Thyroid gland (tissue), 4 donors: ENCODE data around the gene USP37. TPM values are rescaled to one million over a fixed set of nuclear protein-coding genes. Genes with fewer than 3 reads are reported as not detected.

Source experiments
- DNase-seq, 2 donors: peaks; one replicate each; pipeline ENCODE4 v3.0.0-alpha.2; 2019
- H3K27ac ChIP-seq, 3 donors: fragments of 200-600 bp; sonication (generic); 1 replicate in 2 of 3; 2 replicates in 1 of 3; pipeline ENCODE4 v1.5.1; 2016 to 2019; ENCODE audit warnings: mild to moderate bottlenecking in 1 of 3, moderate library complexity in 1 of 3
- H3K27me3 ChIP-seq: fragments of 200-600 bp; sonication (generic); one replicate; pipeline ENCODE4 v1.5.1; 2019
- H3K36me3 ChIP-seq, 2 donors: fragments of 200-600 bp; sonication (generic); one replicate each; pipeline ENCODE4 v1.5.1; 2016 to 2019
- H3K4me1 ChIP-seq, 2 donors: fragments of 200-600 bp; sonication (generic); one replicate each; pipeline ENCODE4 v1.5.1; 2017 to 2019
- H3K4me3 ChIP-seq, 3 donors: fragments of 200-600 bp; sonication (generic); replicated peaks in 1 of 3; 1 replicate in 2 of 3; 2 replicates in 1 of 3; pipeline ENCODE4 v1.5.1; 2016; ENCODE audit warnings: mild to moderate bottlenecking in 1 of 3
- H3K9me3 ChIP-seq: fragments of 200-600 bp; sonication (generic); one replicate; pipeline ENCODE4 v1.5.1; 2017
- POLR2A ChIP-seq, 2 donors: fragments of 450-650 bp; IDR thresholded peaks; one replicate each; pipeline ENCODE4 v1.6.1; 2017; ENCODE audit warnings: antibody characterized with exemption in 2 of 2, mild to moderate bottlenecking in 2 of 2, moderate library complexity in 1 of 2
- whole genome bisulfite sequencing, 2 donors: methylation state at CpG; one replicate each; pipeline ENCODE4 v1.1.5; 2017; 5-methylcytosine and 5-hydroxymethylcytosine counted together
- intact Hi-C: fragments of 100-400 bp; cut with DNase I; formaldehyde crosslinking; loops from one replicate; pipeline ENCODE4 v1.15.1; 2023
- total RNA-seq, 4 donors: library from RNA; depleted of rRNA; stranded (reverse); fragments of >200 nt; gene quantifications; one replicate each; pipeline ENCODE4 v1.2.3, GENCODE V29; 2016
- TF ChIP-seq, protein P1 (sequence below), 6 experiments: fragments of 200-600 bp in 3 of 6; fragments of 450-650 bp in 3 of 6; sonication (generic) in 3 of 6; IDR thresholded peaks; one replicate each; pipeline ENCODE4 v1.5.1; 2016 to 2019; ENCODE audit warnings: antibody characterized with exemption in 6 of 6, mild to moderate bottlenecking in 2 of 6, inconsistent platforms in 1 of 6, moderate library complexity in 1 of 6

USP37 gene
- total RNA-seq, 4 donors from 2014 or later = 10.6 to 22.4 (median 15.8) TPM

DNA sequence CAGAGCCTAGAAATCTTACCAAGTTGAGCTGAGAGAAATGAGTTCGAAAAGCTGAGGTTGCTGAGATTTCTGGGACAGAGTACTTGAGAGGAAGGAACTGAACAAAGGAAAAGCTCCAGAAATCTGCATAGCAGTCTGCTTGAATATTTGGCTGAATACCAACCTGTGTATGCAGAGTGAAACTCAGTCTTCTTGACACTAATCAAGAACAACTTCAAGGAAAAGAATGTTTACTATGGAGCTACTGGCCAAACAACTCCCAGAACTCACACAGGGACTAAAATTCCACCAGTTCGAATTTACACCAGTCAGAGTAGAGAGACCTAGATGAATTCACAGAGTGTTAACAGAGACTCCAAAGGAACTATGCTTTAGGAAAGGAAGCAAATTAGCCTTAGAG, 66.5 kb downstream of the USP37 start:
- 17 to 19% methylated on average over 2 of the region's 2 CpGs for WGBS, 2 donors
- H3K27ac ChIP-seq = peak overlapping the region; percentile 60 to 70 (median 66)
- H3K4me1 ChIP-seq = peaks cover 21 to 23% of the 10 kb centered on the region in 2 donors
- no peaks in the 10 kb centered on the region for H3K9me3 ChIP-seq
- intact Hi-C loops = no loop called here
- TF ChIP-seq POLR2A (IDR thresholded peaks at IDR 0.05) = no peak
- TF ChIP-seq, protein P1, sequence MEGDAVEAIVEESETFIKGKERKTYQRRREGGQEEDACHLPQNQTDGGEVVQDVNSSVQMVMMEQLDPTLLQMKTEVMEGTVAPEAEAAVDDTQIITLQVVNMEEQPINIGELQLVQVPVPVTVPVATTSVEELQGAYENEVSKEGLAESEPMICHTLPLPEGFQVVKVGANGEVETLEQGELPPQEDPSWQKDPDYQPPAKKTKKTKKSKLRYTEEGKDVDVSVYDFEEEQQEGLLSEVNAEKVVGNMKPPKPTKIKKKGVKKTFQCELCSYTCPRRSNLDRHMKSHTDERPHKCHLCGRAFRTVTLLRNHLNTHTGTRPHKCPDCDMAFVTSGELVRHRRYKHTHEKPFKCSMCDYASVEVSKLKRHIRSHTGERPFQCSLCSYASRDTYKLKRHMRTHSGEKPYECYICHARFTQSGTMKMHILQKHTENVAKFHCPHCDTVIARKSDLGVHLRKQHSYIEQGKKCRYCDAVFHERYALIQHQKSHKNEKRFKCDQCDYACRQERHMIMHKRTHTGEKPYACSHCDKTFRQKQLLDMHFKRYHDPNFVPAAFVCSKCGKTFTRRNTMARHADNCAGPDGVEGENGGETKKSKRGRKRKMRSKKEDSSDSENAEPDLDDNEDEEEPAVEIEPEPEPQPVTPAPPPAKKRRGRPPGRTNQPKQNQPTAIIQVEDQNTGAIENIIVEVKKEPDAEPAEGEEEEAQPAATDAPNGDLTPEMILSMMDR (IDR thresholded peaks at IDR 0.05) = no peak
- no peak overlapping the region for H3K4me3 ChIP-seq
- H3K27me3 ChIP-seq = no peaks in the 10 kb centered on the region
- DNase-seq = no peak
- no peaks in the 10 kb centered on the region for H3K36me3 ChIP-seq

DNA sequence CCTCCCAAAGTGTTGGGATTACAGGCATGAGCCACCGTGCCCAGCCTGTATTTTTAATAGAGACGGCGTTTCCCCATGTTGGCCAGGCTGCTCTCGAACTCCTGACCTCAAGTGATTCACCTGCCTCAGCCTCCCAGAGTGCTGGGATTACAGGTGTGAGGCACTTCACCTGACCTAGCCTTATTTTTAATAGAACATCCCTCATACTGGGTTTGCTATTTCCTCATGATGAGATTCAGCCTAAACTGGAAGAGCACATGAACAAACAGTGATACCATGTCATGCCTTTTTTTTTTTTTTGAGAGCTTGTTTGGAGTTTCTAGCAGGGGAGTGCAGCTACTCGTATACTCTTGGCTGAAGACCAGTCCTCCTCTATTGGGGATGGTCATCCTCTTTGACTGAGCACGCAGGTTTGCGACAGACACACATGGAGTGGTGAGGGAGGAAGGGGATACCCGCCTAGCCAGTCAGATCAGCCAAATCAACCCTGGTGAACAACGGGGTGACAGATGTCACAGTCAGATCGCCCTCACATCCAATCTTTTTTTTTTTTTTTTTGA, 67.6 kb downstream of the USP37 start:
- DNase-seq = no peak
- peak overlapping the region in 1 of 3 donors; percentile 70 for H3K27ac ChIP-seq
- 93% methylated on average over 10 of the region's 10 CpGs for WGBS, 2 donors
- H3K36me3 ChIP-seq = peaks cover 3 to 4% of the 10 kb centered on the region in 2 donors
- intact Hi-C loops = no loop called here
- H3K27me3 ChIP-seq = no peaks in the 10 kb centered on the region
- TF ChIP-seq, protein P1 (IDR thresholded peaks at IDR 0.05) = no peak
- no peaks in the 10 kb centered on the region for H3K9me3 ChIP-seq
- peaks cover 21 to 23% of the 10 kb centered on the region in 2 donors for H3K4me1 ChIP-seq
- H3K4me3 ChIP-seq = no peak overlapping the region

DNA sequence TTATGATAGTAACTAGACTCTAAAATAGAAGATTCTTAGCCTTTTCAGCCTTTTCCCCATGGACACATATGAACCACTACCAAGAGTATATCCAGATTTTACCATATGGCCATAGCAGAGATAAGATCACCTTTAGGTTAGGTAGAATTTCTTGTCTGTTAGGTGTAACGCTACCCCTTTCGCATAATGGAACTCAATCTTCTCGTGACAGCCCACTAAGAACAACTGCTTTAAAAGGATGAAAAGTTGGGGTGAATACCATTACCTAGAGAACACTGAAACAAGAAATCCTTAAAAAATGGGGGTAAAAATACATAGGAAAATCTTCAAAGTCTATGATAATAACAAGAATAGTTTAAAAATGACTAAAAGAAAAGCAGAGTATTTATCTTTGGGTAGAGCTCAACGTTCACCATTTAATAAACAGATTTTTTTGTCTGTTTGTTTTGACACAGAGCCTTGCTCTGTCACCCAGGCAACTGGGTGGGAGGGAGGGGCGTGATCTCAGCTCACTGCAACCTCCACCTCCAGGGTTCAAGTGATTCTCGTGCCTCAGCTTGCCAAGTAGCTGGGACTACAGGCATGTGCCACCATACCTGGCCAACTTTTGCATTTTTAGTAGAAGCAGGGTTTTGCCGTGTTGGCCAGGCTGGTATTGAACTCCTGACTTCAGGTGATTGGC, 82.0 kb downstream of the USP37 start:
- H3K4me3 ChIP-seq = no peak overlapping the region
- WGBS, 2 donors = 75 to 87% methylated on average over 7 of the region's 7 CpGs
- TF ChIP-seq, protein P1 (IDR thresholded peaks at IDR 0.05) = no peak
- TF ChIP-seq POLR2A (IDR thresholded peaks at IDR 0.05) = no peak
- peaks cover 10 to 21% of the 10 kb centered on the region in 2 donors for H3K36me3 ChIP-seq
- H3K4me1 ChIP-seq = peaks cover 5 to 9% of the 10 kb centered on the region in 2 donors
- intact Hi-C loops = no loop called here
- H3K27ac ChIP-seq = no peak overlapping the region
- no peaks in the 10 kb centered on the region for H3K9me3 ChIP-seq
- H3K27me3 ChIP-seq = no peaks in the 10 kb centered on the region
- DNase-seq = no peak

DNA sequence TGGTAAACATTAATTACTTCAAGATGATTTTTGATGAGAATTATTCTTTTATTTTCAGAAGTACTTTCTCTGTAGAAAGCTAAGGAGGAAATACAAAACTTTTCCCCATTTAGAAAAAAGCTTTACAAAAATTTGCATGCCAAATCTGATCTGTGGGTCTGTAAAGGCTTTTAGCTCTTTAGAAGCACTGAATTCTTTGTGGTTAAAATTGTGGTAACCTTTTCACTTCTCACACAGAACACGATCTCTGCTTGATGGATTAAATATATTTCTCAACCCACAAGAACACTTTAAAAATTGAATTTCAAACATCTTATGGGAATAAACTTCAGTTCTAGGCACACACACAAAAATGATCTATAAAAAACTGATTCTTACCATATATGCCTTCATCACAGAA, 85.5 kb downstream of the USP37 start:
- Histone ChIP-seq H3K27me3 (no peaks in the 10 kb centered on the region), H3K9me3 (no peaks in the 10 kb centered on the region), H3K36me3 (peaks cover 9 to 12% of the 10 kb centered on the region in 2 donors), H3K4me3 (no peak overlapping the region), H3K27ac (no peak overlapping the region), H3K4me1 (peaks cover 5 to 9% of the 10 kb centered on the region in 2 donors)
- TF ChIP-seq, protein P1 (IDR thresholded peaks at IDR 0.05) = no peak
- DNase-seq = no peak
- WGBS, 2 donors = 74 to 78% methylated on average over 1 of the region's 1 CpG
- intact Hi-C loops = no loop called here

DNA sequence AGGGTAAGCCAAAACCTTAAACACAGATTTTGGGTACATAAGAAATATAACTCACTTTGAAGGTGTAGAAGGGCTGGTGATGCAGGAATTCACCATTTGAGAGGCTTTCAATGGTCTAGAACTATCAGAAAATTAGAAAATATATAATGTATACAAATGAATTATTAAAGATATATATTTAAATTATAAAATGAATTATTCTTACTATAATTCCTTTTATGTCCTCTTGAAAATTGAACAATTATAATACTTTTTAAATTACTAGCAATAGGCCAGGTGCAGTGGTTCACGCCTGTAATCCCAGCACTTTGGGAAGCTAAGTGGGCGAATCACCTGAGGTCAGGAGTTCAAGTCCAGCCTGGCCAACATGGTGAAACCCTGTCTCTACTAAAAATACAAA, 88.6 kb downstream of the USP37 start:
- DNase-seq = no peak
- intact Hi-C loops = no loop called here
- peaks cover 6 to 11% of the 10 kb centered on the region in 2 donors for H3K36me3 ChIP-seq
- WGBS, 2 donors = 96 to 99% methylated on average over 2 of the region's 2 CpGs
- no peaks in the 10 kb centered on the region for H3K27me3 ChIP-seq
- H3K9me3 ChIP-seq = no peaks in the 10 kb centered on the region
- no peak overlapping the region for H3K4me3 ChIP-seq
- H3K27ac ChIP-seq = no peak overlapping the region
- H3K4me1 ChIP-seq = peaks cover 5 to 9% of the 10 kb centered on the region in 2 donors
- TF ChIP-seq, protein P1 (IDR thresholded peaks at IDR 0.05) = no peak
- TF ChIP-seq POLR2A (IDR thresholded peaks at IDR 0.05) = no peak
